ENCODE results near the gene MTAP.

The MTAP gene

GRCh38 chr9:21803649-21804048 lies 1.2 kb downstream of the MTAP start:
- peaks cover 43% of the 10 kb centered on the region for H3K36me3 ChIP-seq
- peak overlapping the region; percentile 94 for H3K9ac ChIP-seq
- no peaks in the 10 kb centered on the region for H3K27me3 ChIP-seq
- H4K20me1 ChIP-seq: peaks cover 45% of the 10 kb centered on the region
- TF ChIP-seq Cebpa-rat (IDR thresholded peaks at IDR 0.05): no peak
- H3K4me2 ChIP-seq: peak overlapping the region; percentile 85
- H3K4me3 ChIP-seq: peak overlapping the region; percentile 81
- H3K27ac ChIP-seq: peak overlapping the region; percentile 92
- H3K9me3 ChIP-seq: no peaks in the 10 kb centered on the region
- peaks cover 58% of the 10 kb centered on the region for H3K4me1 ChIP-seq

GRCh38 chr9:21804331-21804730 lies 1.9 kb downstream of the MTAP start:
- peaks cover 52% of the 10 kb centered on the region for H4K20me1 ChIP-seq
- H3K27ac ChIP-seq: peak overlapping the region; percentile 92; the same call in 1 of the 2 replicates
- H3K4me3 ChIP-seq: peak overlapping the region; percentile 81
- H3K9ac ChIP-seq: peak overlapping the region; percentile 94; the same call in 1 of the 2 replicates
- peaks cover 64% of the 10 kb centered on the region for H3K4me1 ChIP-seq
- peaks cover 49% of the 10 kb centered on the region for H3K36me3 ChIP-seq
- H3K4me2 ChIP-seq: peak overlapping the region; percentile 85
- no peaks in the 10 kb centered on the region for H3K9me3 ChIP-seq
- no peak for TF ChIP-seq Cebpa-rat (IDR thresholded peaks at IDR 0.05)
- no peaks in the 10 kb centered on the region for H3K27me3 ChIP-seq

DNA sequence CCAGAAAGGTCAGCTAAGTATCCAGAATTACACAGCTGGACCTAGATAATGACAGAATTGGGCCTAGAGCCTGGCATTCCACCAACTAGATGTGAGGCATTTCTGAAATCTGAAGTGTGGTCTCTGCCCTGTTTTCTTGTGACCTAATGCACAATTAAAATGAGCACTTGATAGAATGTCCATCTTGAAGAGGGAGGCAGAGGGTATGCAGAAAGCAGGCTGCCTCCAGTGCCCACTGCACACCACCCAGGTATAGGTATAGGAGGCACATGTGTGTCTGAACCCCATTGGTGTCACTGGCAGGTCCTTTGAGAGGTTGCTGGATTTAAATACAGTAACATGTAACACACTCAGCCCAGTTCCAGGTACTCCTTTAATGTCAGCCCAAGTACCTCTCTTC lies 2.4 kb downstream of the MTAP start:
- no peak for TF ChIP-seq Cebpa-rat (IDR thresholded peaks at IDR 0.05)
- Histone ChIP-seq H3K4me2 (peak overlapping the region; percentile 85), H3K27me3 (no peaks in the 10 kb centered on the region), H3K4me1 (peaks cover 64% of the 10 kb centered on the region), H3K27ac (no peak overlapping the region), H3K9ac (peak overlapping the region; percentile 94; the same call in 1 of the 2 replicates), H4K20me1 (peaks cover 56% of the 10 kb centered on the region), H3K4me3 (peak overlapping the region; percentile 81), H3K36me3 (peaks cover 54% of the 10 kb centered on the region), H3K9me3 (no peaks in the 10 kb centered on the region)

- 0 out of 2 replicates have a peak overlapping the region, but pooled peaks have one; percentile 30 for H3K9ac ChIP-seq
- H3K36me3 ChIP-seq: peaks cover 73% of the 10 kb centered on the region
- H3K4me3 ChIP-seq: no peak overlapping the region
- no peak for TF ChIP-seq Cebpa-rat (IDR thresholded peaks at IDR 0.05)
- no peaks in the 10 kb centered on the region for H3K27me3 ChIP-seq
- H3K4me2 ChIP-seq: peak overlapping the region; percentile 85
- H4K20me1 ChIP-seq: peaks cover 75% of the 10 kb centered on the region
- peaks cover 58% of the 10 kb centered on the region for H3K4me1 ChIP-seq
- no peaks in the 10 kb centered on the region for H3K9me3 ChIP-seq
- H3K27ac ChIP-seq: 0 out of 2 replicates have a peak overlapping the region, but pooled peaks have one; percentile 21
These were observed 4.2 kb downstream of the MTAP start for GRCh38 chr9:21806644-21807043.

DNA sequence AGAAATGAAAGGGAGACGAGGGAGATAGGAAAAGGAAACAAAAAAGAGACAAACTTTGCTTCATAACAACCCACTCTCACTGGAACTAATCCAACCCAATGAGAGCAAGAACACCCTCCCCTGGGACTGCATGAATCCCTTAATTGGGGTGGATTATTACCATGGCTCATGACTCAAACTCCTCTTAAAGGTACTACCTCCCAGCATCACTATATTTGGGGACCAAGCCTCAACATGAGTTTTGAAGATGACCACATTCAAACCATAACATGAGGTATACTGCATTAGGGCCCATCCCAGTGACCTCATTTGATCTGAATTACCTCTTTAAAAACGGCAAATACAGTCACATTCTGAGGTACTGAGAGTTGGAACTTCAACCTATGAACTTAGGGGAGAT lies 8.0 kb downstream of the MTAP start:
- no peaks in the 10 kb centered on the region for H3K9me3 ChIP-seq
- no peak overlapping the region for H3K9ac ChIP-seq
- H3K4me3 ChIP-seq: no peak overlapping the region
- H4K20me1 ChIP-seq: peaks cover 100% of the 10 kb centered on the region
- no peak overlapping the region for H3K27ac ChIP-seq
- H3K27me3 ChIP-seq: no peaks in the 10 kb centered on the region
- no peak overlapping the region for H3K4me2 ChIP-seq
- H3K4me1 ChIP-seq: peaks cover 58% of the 10 kb centered on the region
- peaks cover 90% of the 10 kb centered on the region for H3K36me3 ChIP-seq
- no peak for TF ChIP-seq Cebpa-rat (IDR thresholded peaks at IDR 0.05)

DNA sequence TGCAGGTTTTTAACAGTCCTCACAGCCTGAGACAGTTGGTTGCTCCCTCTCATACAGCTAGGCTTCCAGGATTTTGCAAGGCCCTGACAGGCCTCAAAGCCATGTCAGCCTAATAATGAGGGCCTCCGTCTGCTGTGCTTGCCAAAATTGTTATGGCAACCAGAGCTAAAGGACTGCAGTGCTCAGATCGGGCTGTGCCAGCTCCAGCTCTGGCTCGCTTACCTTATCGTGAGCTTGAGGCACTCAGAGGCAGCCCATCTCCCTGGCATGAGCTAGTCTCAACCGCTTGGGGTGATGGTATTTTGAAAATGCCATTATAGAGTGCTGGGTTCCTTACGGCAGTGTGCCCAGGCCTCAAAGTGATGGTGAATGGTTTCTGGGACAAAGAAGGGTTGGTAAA lies 8.4 kb downstream of the MTAP start:
- Histone ChIP-seq H3K4me3 (no peak overlapping the region), H3K4me2 (no peak overlapping the region), H3K36me3 (peaks cover 90% of the 10 kb centered on the region), H3K27me3 (no peaks in the 10 kb centered on the region), H3K9ac (no peak overlapping the region), H3K9me3 (0 out of 2 replicates have a peak, but pooled peaks cover 2% of the 10 kb centered on the region), H3K4me1 (peaks cover 53% of the 10 kb centered on the region), H3K27ac (no peak overlapping the region), H4K20me1 (peaks cover 100% of the 10 kb centered on the region)
- TF ChIP-seq Cebpa-rat (IDR thresholded peaks at IDR 0.05): no peak

DNA sequence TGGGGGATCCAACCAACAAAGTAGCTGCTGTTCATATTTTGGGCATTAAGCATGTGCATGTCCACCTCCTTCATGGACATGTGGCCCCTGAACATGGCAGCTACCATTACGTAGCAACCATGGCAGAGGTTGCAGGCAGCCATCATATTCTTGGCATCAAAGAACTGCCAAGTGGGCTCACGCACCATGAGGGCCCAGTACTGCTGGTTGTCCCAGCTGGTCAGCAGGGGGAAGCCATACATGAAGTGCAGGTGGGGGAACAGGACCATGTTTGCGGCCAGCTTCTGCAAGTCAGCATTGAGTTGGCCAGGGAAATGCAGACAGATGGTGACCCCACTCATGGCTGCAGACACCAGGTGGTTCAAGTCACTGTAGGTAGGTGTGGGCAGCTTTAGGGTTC lies 9.5 kb downstream of the MTAP start:
- Histone ChIP-seq H3K9me3 (peaks cover 9% of the 10 kb centered on the region; the same call in 1 of the 2 replicates), H3K36me3 (peaks cover 90% of the 10 kb centered on the region), H3K4me3 (no peak overlapping the region), H4K20me1 (peaks cover 93% of the 10 kb centered on the region), H3K9ac (no peak overlapping the region), H3K27me3 (no peaks in the 10 kb centered on the region), H3K4me2 (no peak overlapping the region), H3K27ac (no peak overlapping the region), H3K4me1 (peaks cover 42% of the 10 kb centered on the region)
- TF ChIP-seq Cebpa-rat (IDR thresholded peaks at IDR 0.05): no peak

- no peak overlapping the region for H3K27ac ChIP-seq
- peaks cover 37% of the 10 kb centered on the region for H3K4me1 ChIP-seq
- H3K4me3 ChIP-seq: no peak overlapping the region
- peaks cover 90% of the 10 kb centered on the region for H3K36me3 ChIP-seq
- H3K9ac ChIP-seq: no peak overlapping the region
- H3K27me3 ChIP-seq: no peaks in the 10 kb centered on the region
- H3K9me3 ChIP-seq: peaks cover 14% of the 10 kb centered on the region
- H3K4me2 ChIP-seq: no peak overlapping the region
- no peak for TF ChIP-seq Cebpa-rat (IDR thresholded peaks at IDR 0.05)
- H4K20me1 ChIP-seq: peaks cover 92% of the 10 kb centered on the region
These were observed 10.0 kb downstream of the MTAP start for GRCh38 chr9:21812415-21812814.

DNA sequence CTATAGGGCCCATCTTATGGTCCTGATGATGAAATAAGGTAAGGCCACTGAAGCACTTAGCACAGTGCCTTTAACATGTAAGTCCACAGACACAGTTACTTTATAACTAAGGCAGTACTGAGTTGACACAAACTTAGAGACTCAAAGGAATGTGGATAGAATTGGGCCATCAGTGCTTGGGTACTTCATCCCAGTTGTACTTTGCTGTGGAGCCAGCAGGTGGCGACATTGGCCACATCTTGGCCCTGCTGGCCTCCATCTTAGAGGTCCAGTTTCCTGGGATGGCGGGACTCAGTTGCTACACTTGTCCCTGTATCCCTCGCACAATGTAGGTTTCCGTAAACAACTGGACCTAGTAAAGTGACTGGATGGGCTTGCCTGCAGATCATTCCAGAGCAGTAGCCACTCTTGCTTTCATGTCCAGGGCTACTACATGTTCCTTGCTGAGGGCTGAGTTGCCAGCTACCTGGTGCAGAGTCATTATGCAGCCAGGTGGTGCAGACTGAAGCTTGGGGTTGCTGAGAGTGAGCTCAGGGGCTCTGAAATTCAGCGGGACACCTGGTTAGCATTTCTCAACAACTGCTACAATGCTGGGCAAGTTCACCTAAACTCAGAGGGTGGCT lies 10.6 kb downstream of the MTAP start:
- peaks cover 90% of the 10 kb centered on the region for H3K36me3 ChIP-seq

GRCh38 chr9:21813575-21814473 lies 11.4 kb downstream of the MTAP start:
- Histone ChIP-seq H3K27ac (no peak overlapping the region), H3K9me3 (peaks cover 28% of the 10 kb centered on the region), H3K4me1 (peaks cover 23% of the 10 kb centered on the region), H3K4me3 (no peak overlapping the region), H3K9ac (no peak overlapping the region), H4K20me1 (peaks cover 84% of the 10 kb centered on the region), H3K4me2 (peak overlapping the region; percentile 42), H3K27me3 (no peaks in the 10 kb centered on the region), H3K36me3 (peaks cover 90% of the 10 kb centered on the region)
- no peak for TF ChIP-seq Cebpa-rat (IDR thresholded peaks at IDR 0.05)

More for the DNA sequence above, 10.6 kb downstream of the MTAP start:
- peak overlapping the region; percentile 42 for H3K4me2 ChIP-seq
- peaks cover 31% of the 10 kb centered on the region for H3K4me1 ChIP-seq
- peaks cover 91% of the 10 kb centered on the region for H4K20me1 ChIP-seq
- no peak overlapping the region for H3K4me3 ChIP-seq
- TF ChIP-seq Cebpa-rat (IDR thresholded peaks at IDR 0.05): no peak
- peaks cover 20% of the 10 kb centered on the region for H3K9me3 ChIP-seq
- no peak overlapping the region for H3K27ac ChIP-seq
- H3K27me3 ChIP-seq: no peaks in the 10 kb centered on the region
- no peak overlapping the region for H3K9ac ChIP-seq
